ENCODE data around the gene ICE2.
A peak's percentile ranks its signal among the peaks of the same experiment; 100 is the strongest.

The ICE2 gene

DNA sequence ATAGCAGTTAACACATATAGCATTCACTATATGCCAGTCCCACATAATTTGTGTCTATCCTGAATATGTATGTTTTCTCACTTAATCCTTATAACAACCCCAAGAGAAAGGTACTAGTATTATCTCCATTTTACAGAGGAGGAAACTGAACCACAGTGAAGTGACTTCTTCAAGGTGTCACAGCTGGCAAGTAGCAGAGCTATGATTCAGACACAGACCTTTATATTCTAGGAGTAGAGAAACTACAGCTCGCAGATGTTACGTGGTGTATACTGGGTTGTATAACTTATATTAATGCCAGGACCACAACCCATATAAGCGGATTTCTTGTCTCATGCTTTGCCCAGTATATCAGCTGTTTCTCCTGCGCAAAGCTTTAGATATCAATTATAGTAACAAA is 29.5 kb upstream of the ICE2 start:
- DNase-seq = no peak
- Mint-ChIP-seq H3K27ac (no peak overlapping the region), H3K36me3 (ENCODE audit: low read depth) (peaks cover 70% of the 10 kb centered on the region), H3K9me3 (no peaks in the 10 kb centered on the region), H3K4me3 (no peak overlapping the region), H3K4me1 (peaks cover 20% of the 10 kb centered on the region), H3K27me3 (ENCODE audit: low read depth, poor library complexity) (peaks cover 3% of the 10 kb centered on the region)
- TF ChIP-seq, protein P1, sequence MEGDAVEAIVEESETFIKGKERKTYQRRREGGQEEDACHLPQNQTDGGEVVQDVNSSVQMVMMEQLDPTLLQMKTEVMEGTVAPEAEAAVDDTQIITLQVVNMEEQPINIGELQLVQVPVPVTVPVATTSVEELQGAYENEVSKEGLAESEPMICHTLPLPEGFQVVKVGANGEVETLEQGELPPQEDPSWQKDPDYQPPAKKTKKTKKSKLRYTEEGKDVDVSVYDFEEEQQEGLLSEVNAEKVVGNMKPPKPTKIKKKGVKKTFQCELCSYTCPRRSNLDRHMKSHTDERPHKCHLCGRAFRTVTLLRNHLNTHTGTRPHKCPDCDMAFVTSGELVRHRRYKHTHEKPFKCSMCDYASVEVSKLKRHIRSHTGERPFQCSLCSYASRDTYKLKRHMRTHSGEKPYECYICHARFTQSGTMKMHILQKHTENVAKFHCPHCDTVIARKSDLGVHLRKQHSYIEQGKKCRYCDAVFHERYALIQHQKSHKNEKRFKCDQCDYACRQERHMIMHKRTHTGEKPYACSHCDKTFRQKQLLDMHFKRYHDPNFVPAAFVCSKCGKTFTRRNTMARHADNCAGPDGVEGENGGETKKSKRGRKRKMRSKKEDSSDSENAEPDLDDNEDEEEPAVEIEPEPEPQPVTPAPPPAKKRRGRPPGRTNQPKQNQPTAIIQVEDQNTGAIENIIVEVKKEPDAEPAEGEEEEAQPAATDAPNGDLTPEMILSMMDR (IDR thresholded peaks at IDR 0.05) = no peak

DNA sequence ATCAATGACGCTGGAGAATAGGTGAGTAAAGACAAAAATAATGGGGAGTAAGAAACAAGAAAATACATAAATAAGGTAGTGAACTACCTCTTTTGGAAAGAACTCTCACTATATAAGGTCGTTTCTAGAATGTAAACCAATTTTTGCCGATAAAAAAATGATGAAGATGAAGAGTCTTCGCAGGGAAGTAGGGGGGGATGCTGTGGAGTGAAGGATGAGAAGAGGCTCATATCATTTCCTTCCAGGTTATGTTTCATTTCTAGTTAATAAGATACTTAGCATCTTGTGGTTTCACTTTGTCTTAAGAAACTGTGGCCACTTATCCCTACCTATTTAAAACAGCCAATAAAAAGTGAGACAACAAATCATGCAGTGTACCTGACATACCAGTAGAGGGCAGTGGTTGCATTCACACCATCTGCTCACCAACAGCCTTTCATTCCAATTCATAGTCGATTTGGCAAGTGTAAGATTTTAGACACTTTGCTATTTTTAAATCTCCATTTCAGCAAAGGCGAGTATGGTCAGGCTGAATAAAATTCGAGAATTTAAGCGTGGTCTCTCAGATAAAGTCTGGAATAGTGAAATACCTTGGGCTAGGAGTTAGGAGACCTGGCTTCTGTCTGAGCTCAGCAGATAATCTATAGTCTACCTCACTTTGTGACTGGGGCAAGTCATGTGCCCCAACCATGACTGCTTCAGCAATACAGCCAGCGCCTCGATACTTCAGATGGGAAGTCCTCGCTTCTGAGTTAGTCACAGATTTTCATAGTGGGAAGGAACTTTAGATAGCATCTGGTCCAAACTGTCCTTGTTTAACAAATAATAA is 28.9 kb upstream of the ICE2 start:
- Mint-ChIP-seq H3K36me3 (ENCODE audit: low read depth) (peaks cover 66% of the 10 kb centered on the region), H3K4me3 (no peak overlapping the region), H3K9me3 (no peaks in the 10 kb centered on the region), H3K27ac (no peak overlapping the region), H3K4me1 (peaks cover 20% of the 10 kb centered on the region), H3K27me3 (ENCODE audit: low read depth, poor library complexity) (peaks cover 3% of the 10 kb centered on the region)
- DNase-seq = peak; percentile 33
- TF ChIP-seq, protein P1 (IDR thresholded peaks at IDR 0.05) = peak; percentile 92

DNA sequence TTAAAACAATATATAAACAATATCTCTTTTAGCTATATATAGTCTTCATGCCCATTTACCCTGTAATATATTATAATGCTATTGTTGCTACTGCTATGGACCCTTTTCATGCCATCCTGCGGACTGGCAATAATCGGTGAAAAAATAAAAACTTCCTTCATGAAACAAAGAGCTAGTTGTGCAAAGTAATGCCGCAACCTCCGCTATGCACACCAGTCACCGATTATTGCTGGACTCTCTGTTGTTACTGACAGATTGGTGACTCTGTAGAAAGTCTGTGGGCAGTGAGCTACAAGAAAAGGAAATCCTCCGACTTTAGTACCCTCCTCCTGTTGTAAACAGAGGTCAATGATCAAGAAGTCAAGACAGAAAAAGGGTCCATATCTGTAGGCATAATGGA is 17.9 kb upstream of the ICE2 start:
- TF ChIP-seq, protein P1 (IDR thresholded peaks at IDR 0.05) = no peak
- no peak for DNase-seq
- Mint-ChIP-seq H3K4me3 (no peak overlapping the region), H3K36me3 (ENCODE audit: low read depth) (peaks cover 35% of the 10 kb centered on the region), H3K27ac (peak overlapping the region; percentile 26), H3K27me3 (ENCODE audit: low read depth, poor library complexity) (peaks cover 4% of the 10 kb centered on the region), H3K9me3 (no peaks in the 10 kb centered on the region), H3K4me1 (no peaks in the 10 kb centered on the region)

DNA sequence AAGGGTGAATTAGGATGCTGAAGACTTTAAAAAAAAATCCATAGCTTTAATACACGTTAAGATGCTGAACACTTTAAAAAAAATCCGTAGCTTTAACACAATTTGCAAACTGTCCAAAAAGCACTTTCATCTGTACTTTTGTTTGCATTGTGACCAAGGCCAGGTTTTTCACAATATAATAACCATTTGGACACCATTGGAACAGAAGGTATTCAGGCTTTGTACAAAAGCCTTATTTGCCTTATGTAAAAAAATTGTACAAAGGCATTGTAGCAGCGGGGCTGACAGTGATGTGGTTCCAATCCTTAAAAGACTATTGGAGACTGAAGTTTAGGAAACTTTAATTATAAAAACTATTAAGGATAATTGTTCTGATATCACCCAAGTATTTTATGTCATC is 15.2 kb upstream of the ICE2 start:
- H3K4me1 Mint-ChIP-seq = no peaks in the 10 kb centered on the region
- H3K27me3 Mint-ChIP-seq (ENCODE audit: low read depth, poor library complexity) = peaks cover 4% of the 10 kb centered on the region
- DNase-seq = no peak
- H3K4me3 Mint-ChIP-seq = no peak overlapping the region
- no peaks in the 10 kb centered on the region for H3K9me3 Mint-ChIP-seq
- H3K36me3 Mint-ChIP-seq (ENCODE audit: low read depth) = peaks cover 16% of the 10 kb centered on the region
- peak overlapping the region; percentile 3 for H3K27ac Mint-ChIP-seq
- TF ChIP-seq, protein P1 (IDR thresholded peaks at IDR 0.05) = no peak

DNA sequence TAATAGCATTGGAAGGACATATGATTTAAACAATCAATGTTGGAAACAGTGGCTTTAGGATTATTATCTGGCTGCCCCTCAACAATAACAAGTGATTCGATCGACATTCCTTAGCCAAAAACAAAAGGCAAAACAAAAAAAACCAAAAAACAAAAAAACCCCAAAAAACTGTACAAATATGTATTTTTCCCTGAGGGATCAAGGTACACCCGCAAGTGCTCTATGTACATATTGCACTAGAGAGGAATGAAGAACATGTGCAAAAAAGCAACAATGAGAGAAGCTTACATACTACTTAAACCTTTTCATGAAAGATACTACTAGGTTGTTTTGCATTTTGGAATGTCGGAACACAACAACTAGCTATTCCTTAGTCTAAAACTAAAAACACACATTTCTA is 14.2 kb upstream of the ICE2 start:
- Mint-ChIP-seq H3K9me3 (no peaks in the 10 kb centered on the region), H3K4me3 (no peak overlapping the region), H3K27ac (no peak overlapping the region), H3K36me3 (ENCODE audit: low read depth) (peaks cover 10% of the 10 kb centered on the region), H3K4me1 (no peaks in the 10 kb centered on the region), H3K27me3 (ENCODE audit: low read depth, poor library complexity) (peaks cover 4% of the 10 kb centered on the region)
- TF ChIP-seq, protein P1 (IDR thresholded peaks at IDR 0.05) = no peak
- DNase-seq = no peak

DNA sequence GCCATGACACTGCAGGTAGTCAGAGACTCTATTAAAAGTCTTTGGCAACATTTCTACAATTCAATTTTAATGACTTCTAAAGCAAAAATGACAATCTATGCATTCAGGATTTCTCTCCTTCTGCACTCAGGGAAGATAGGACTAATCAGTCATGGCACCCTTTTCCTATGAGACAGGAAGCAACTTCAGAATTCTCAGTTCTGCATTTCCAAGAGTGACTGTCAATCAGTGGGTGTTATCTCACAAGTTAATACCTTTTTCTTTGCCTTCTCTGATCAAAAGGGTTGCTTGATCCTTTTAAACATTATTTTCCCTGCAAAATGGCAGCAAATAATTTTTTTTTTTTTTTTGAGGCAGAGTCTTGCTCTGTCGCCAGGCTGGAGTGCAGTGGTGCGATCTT is 7.8 kb upstream of the ICE2 start:
- no peaks in the 10 kb centered on the region for H3K36me3 Mint-ChIP-seq (ENCODE audit: low read depth)
- H3K27ac Mint-ChIP-seq = no peak overlapping the region
- no peak for DNase-seq
- no peak overlapping the region for H3K4me3 Mint-ChIP-seq
- H3K27me3 Mint-ChIP-seq (ENCODE audit: low read depth, poor library complexity) = peaks cover 4% of the 10 kb centered on the region
- no peaks in the 10 kb centered on the region for H3K9me3 Mint-ChIP-seq
- TF ChIP-seq, protein P1 (IDR thresholded peaks at IDR 0.05) = no peak
- H3K4me1 Mint-ChIP-seq = no peaks in the 10 kb centered on the region

Data from nephron progenitor cell (in vitro differentiated cells).